GM18858 (cell line): ENCODE measurements around the gene ZNF384.

Source experiments
- ATAC-seq: cut with Tn5 transposase; IDR thresholded peaks from one replicate; pipeline ENCODE4 v1.9.1; 2021; ENCODE audit not compliant: unreplicated experiment

ZNF384 gene

GRCh38 chr12:6653987-6654386 is 35.2 kb downstream of the ZNF384 start:
- no peak for ATAC-seq

- ATAC-seq = no peak
These were observed 35.8 kb downstream of the ZNF384 start for GRCh38 chr12:6653342-6653741.

GRCh38 chr12:6652391-6652790 is 36.8 kb downstream of the ZNF384 start:
- no peak for ATAC-seq

DNA sequence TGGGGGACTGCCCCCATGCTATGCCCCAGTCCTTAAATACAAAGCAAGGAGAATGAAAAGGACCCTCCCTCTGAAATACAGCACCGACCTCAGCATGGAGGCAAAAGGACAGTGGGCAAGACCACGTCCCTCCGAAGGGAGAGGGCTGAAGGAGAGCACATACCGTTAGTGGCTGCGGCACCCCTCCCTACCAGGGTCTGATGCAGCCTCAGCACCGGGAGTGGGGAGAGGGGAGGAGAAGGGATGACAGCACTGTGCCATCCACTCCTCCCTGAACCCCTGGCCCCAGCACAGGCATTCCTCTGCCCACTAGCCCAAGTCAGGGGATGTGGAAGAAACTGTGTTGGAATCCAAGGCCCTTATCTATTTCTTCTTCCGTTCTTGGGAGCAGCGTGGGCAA is 38.3 kb downstream of the ZNF384 start:
- no peak for ATAC-seq

DNA sequence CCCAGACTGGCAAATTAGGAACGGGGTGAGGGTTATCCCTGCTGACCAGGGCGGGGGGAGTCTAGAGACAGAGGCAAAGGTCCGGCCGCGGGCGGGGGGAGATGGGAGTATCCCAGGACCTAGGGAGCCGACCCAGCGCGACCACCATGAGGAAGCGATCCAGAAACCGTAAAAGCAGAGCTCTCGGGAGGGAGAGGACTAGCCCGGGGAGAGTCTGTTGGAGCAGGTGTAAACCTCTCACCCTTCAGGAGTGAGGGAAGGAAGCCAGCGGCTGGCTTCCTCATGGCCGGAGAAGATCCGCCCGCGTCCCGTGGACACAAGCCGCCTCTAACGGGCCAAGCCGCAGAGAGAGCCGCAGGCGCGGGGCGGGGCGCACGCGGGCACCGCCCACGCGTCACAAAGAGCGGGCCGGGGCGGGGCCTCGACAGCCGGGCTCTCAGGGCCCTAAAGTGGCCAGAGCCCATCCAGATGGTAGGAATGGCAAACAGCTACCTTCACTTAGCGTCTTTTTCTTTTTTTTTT is 42.0 kb downstream of the ZNF384 start, which contains the start of gene ACRBP:
Gene ACRBP (minus strand): TSS at position 350 of the 522 bp plus-strand sequence. CDS start 66 bp downstream, at position 284.
- ATAC-seq = no peak

DNA sequence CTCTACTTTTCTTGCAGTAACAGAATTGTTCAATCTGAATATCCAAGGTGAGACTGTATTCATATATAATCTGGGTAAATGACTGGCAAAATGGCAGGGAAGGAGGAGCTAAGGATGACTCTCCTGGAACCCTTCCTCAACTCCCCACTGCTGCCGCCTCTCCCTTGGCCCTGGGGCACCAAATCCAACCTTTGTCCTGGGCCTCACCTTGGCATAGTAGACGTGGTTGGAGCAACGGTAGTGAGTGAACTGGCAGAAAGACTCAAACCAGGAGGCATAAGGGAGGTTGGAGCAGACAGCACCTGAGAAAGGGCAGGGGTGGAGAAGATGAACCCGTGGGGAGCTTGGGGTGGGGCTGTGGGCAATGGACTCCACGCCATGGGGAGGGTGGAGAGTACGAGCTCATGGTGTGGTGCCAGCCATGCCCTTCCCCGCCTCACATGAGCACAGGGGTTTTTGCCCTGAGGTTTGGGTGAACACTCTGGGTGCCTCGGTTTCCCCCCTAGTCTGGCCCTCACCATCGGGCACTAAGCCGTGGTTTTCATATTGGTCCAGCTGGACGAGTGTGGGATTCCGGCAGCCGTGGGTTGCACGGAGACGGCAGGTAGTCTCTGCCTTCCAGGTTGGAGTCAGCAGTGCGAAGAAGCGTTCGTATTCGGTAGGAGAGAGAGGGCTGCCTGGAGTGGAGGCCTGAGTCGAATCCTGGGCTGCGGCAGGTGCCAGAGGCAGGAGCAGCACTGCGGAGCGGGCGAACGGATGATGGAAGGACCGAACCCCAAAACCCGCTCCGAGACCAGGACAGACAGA is 42.7 kb downstream of the ZNF384 start:
- ATAC-seq = no peak

DNA sequence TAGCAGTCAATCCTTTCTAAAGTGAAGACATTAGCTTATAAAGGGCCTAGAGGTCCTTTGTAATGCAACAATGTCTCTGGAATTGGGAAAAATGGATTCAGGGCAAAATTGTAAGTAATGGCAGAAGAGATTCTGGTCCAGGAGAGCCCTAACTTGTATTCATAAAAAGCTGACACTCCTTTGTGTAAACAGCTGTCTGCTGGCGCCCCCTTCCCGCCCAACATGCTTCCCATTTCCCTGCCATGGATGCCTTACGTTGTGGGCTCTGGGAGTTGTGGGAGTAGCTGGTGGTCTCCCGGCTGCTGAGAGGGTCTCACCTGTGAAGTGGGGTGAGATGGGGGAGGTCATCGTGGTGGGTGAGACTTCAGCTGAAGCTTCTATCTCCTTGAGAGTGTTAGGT is 44.3 kb downstream of the ZNF384 start:
- ATAC-seq = no peak

GRCh38 chr12:6644257-6644596 is 44.9 kb downstream of the ZNF384 start:
- no peak for ATAC-seq

DNA sequence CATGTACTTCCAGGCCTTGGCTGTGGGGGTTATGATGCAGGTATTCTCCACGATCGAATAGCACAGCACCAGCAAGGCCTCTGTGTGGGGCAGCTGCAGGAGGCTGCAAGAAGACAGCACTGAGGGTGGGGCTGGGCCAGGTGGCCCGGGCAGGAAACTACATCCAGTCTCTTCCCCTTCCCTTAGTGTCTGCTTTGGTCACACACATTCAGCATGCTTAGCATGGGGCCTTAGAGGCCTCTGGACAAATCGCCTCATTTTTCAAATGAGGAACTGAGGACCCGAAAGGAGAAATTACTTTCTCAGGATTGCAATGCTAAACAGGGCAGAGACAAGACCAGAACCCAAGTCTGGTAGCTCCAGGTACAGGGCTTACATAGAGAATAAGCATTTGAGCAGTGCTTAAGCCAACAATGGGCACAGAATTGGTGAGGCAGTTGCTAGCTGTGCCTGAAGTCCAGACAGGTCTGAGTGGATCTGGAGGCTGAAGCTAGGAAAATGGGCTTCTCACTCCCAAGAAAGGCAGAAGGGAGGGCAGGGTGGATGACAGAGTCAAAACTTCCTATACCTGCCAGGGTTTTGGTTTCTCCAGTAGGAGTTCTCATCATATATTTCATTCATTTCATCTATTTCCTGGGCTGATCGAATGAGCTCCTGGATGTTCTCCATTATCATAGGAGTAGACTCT is 45.5 kb downstream of the ZNF384 start:
- ATAC-seq = no peak

DNA sequence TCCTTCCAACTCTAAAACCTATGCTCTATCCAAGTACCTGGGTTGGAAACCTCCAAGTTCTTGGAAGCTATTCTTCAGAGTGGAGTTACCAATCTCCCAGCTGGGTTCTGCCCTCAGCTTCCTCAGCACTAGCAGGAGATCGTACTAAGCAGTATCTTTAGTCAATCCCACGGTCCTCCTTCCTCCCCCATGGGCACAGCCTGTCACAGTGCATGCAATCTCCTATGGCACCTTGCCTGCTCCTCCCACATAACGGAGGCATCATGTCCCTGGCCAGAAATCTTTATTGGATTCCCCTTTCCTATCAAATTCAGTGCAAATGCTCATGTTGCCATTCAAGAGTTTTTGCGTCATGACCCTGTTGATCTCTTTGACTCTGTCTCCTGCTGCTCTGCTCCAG is 48.0 kb downstream of the ZNF384 start:
- ATAC-seq = no peak

DNA sequence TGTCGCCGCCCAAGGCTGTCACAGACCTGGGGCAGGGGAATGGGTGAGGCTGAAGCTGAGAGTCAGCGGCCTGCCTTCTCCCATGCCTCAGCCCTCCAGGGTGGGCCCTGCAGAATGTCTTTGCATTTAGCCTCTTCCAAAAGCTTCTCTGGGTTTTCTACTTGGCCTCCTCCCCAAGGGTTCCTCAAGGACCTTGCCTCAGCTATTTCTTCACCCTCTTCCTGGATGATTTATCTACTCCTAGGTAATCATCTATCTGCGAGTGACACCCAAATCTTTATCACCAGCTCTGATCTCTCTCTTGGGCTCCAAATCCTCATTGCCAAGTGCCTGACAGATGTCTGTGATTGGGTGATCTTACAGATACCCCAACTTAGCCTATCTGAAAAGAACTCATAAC is 48.7 kb downstream of the ZNF384 start:
- no peak for ATAC-seq

- ATAC-seq = no peak
These were observed 49.9 kb downstream of the ZNF384 start for GRCh38 chr12:6639151-6639801.

- ATAC-seq = no peak
These were observed 50.9 kb downstream of the ZNF384 start for GRCh38 chr12:6638305-6638704.

DNA sequence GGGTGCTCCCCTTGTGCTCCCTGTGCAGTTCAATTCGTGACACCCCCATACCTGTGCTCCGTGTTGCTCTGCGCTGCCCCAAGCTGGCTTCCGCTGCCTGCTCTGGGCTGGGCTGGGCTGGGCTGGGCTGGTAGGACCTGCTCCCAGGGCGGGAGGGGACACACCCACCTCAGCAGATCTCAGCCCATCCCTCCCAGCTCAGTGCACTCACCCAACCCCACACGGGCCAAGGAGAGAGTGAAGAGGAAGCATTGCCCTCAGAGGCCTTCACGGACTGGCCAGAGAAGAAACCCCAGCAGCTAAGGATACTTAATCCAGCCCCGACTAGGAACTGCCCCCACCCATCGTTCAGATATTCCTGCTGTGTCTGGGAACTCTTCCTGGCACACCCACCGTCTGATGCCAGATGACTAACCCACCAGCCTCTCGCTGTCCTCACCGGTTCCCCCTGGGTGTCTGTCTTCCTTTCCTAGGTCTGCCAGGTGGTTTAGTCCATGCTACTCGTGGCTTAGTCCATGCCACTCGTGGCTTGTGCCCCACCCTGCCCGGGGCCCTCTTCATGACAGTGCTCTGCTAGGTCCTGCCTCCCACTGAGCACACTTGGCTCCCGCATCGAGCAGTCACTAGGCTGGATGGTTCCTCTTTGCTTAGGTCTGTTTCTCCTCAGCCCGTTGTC is 53.2 kb downstream of the ZNF384 start, which contains the start of gene LPAR5:
Gene LPAR5 (minus strand): TSS at position 104 of the 676 bp plus-strand sequence. CDS start 14,711 bp downstream, outside the sequence.
- ATAC-seq = no peak

DNA sequence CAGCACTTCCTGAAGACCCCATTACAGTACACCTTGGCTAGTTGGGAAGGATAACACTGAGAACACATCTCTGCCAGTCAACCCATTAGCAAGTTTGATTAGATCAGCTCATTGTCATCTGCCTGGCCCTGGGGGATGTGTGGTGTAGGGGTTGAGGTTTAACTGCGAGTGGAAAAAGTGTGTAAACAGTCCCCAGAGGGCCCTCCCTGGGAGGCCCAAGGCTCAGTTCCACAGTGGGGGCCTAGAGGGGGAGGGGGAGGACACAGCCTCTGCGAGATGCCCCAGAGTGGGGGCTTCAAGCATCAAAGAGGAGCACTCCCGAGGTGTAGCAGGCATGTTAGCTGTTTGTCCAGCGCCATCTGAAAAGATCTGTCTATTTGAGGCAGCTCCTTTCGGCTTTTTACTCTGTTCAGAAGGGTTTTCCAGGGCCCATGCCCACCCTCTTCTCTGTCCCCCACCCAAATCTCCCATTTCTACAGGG is 53.8 kb downstream of the ZNF384 start:
- no peak for ATAC-seq

GRCh38 chr12:6632026-6632983 is 56.9 kb downstream of the ZNF384 start:
- ATAC-seq = peak; percentile 50

DNA sequence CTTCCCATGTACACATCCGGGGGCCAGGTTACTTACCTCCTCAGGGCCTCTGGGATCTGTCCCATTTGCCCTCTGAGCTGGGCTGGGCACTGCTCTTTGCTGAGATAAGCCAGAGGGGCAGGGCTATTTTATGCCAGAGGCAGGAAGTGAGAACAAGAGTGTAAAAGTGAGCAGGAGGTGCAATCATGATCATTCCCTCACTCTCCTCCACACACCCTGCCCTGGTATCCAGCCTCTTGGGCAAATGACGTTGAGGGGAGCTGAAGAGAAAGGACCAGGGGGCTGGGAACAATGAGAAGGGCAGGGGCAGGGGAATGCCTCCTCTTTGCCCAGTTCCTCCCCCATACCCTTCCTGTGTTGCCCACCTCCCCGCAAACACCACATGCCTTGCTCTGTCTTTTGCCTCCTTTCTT is 57.6 kb downstream of the ZNF384 start:
- ATAC-seq = no peak

- no peak for ATAC-seq
These were observed 58.4 kb downstream of the ZNF384 start for GRCh38 chr12:6630736-6631135.

DNA sequence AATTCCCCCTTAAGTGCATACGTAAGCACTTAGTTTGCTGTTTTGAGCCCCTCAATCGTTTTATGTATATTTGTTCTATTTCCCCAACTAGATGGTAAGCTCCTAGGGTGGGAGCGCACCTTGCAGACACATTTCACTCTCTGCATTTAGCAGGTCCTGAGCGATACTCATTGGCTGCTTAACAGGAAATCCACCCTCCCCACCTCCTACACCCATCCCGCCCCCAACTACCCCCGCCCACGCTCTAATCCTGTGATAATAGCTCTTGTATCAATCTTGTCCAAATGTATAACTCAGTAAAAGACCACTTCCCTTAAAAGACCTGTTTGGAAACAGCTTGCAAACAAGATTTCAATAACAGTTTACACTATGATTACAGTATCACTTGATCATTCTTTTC is 61.6 kb downstream of the ZNF384 start:
- ATAC-seq = no peak
